ENCODE results near the gene SLC16A8.
"Not testable (repeated sequence)": the region's sequence is repeated elsewhere in the genome, so short reads cannot be mapped to it uniquely, and the experiment has no call there.

The SLC16A8 gene

GRCh38 chr22:38083931-38084631 is at the start of gene SLC16A8:
Gene SLC16A8, minus strand, starts transcription at chr22:38084184. Its CDS starts 1,311 bp downstream, at chr22:38082873.
- no peak for DNase-seq

GRCh38 chr22:38133331-38133730 is 49.3 kb upstream of the SLC16A8 start:
- no peak for DNase-seq

- DNase-seq: no peak
These were observed 48.8 kb upstream of the SLC16A8 start for GRCh38 chr22:38132794-38133193.

GRCh38 chr22:38132136-38132535 is 48.2 kb upstream of the SLC16A8 start:
- DNase-seq: no peak

- peak; percentile 8 for DNase-seq
These were observed 47.4 kb upstream of the SLC16A8 start for GRCh38 chr22:38131399-38131798.

- no peak for DNase-seq
These were observed 45.9 kb upstream of the SLC16A8 start for GRCh38 chr22:38129856-38130255.

GRCh38 chr22:38129021-38129420 is 45.0 kb upstream of the SLC16A8 start:
- DNase-seq: no peak

GRCh38 chr22:38127869-38128268 is 43.9 kb upstream of the SLC16A8 start:
- DNase-seq: no peak

GRCh38 chr22:38126928-38127668 is 43.1 kb upstream of the SLC16A8 start:
- DNase-seq: no peak

- no peak for DNase-seq
These were observed 41.8 kb upstream of the SLC16A8 start for GRCh38 chr22:38125751-38126201.

- no peak for DNase-seq
These were observed 41.1 kb upstream of the SLC16A8 start for GRCh38 chr22:38125038-38125610.

GRCh38 chr22:38124236-38124974 is 40.4 kb upstream of the SLC16A8 start:
- no peak for DNase-seq

GRCh38 chr22:38122616-38123015 is 38.6 kb upstream of the SLC16A8 start:
- no peak for DNase-seq

- DNase-seq: no peak
These were observed 36.6 kb upstream of the SLC16A8 start for GRCh38 chr22:38120359-38121110.

- not testable (repeated sequence) for DNase-seq
These were observed 34.8 kb upstream of the SLC16A8 start for GRCh38 chr22:38118747-38119146.

- DNase-seq: no peak
These were observed 34.2 kb upstream of the SLC16A8 start for GRCh38 chr22:38118182-38118581.

- not testable (repeated sequence) for DNase-seq
These were observed 33.6 kb upstream of the SLC16A8 start for GRCh38 chr22:38117556-38117955.

GRCh38 chr22:38115423-38116205 is 31.6 kb upstream of the SLC16A8 start:
- DNase-seq: no peak

- peak; percentile 87 for DNase-seq
These were observed 30.8 kb upstream of the SLC16A8 start for GRCh38 chr22:38114484-38115398.

GRCh38 chr22:38112381-38112780 is 28.4 kb upstream of the SLC16A8 start:
- DNase-seq: no peak
